Measurements from ENCODE around the gene PDZRN3.
"Not testable (repeated sequence)": the region's sequence is repeated elsewhere in the genome, so short reads cannot be mapped to it uniquely, and the experiment has no call there.

The PDZRN3 gene

GRCh38 chr3:73465926-73466325 is 158.8 kb downstream of the PDZRN3 start:
- no peak for DNase-seq (ENCODE audit: low read depth in 1 of 2, low spot score in 1 of 2)
- TF ChIP-seq, protein P1, sequence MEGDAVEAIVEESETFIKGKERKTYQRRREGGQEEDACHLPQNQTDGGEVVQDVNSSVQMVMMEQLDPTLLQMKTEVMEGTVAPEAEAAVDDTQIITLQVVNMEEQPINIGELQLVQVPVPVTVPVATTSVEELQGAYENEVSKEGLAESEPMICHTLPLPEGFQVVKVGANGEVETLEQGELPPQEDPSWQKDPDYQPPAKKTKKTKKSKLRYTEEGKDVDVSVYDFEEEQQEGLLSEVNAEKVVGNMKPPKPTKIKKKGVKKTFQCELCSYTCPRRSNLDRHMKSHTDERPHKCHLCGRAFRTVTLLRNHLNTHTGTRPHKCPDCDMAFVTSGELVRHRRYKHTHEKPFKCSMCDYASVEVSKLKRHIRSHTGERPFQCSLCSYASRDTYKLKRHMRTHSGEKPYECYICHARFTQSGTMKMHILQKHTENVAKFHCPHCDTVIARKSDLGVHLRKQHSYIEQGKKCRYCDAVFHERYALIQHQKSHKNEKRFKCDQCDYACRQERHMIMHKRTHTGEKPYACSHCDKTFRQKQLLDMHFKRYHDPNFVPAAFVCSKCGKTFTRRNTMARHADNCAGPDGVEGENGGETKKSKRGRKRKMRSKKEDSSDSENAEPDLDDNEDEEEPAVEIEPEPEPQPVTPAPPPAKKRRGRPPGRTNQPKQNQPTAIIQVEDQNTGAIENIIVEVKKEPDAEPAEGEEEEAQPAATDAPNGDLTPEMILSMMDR (IDR thresholded peaks at IDR 0.05; ENCODE audit: insufficient read depth, low read length) = no peak
- Histone ChIP-seq H3K27me3 (ENCODE audit: insufficient read depth, poor library complexity, severe bottlenecking) (no peaks in the 10 kb centered on the region), H3K27ac (replicated peaks) (no peak overlapping the region), H3K4me3 (replicated peaks; ENCODE audit: insufficient read depth, low read length) (no peak overlapping the region)

GRCh38 chr3:73464126-73464525 is 160.6 kb downstream of the PDZRN3 start:
- H3K4me3 ChIP-seq (replicated peaks; ENCODE audit: insufficient read depth, low read length); DNase-seq (ENCODE audit: low read depth in 1 of 2, low spot score in 1 of 2); H3K27ac ChIP-seq (replicated peaks); H3K27me3 ChIP-seq (ENCODE audit: insufficient read depth, poor library complexity, severe bottlenecking): not testable (repeated sequence)

GRCh38 chr3:73461547-73461946 is 163.2 kb downstream of the PDZRN3 start:
- TF ChIP-seq, protein P1 (IDR thresholded peaks at IDR 0.05; ENCODE audit: insufficient read depth, low read length) = no peak
- TF ChIP-seq REST (IDR thresholded peaks at IDR 0.05; ENCODE audit: insufficient replicate concordance, low read depth) (no peak), SPI1 (IDR thresholded peaks at IDR 0.05; ENCODE audit: borderline replicate concordance, low read depth) (no peak), GABPA (IDR thresholded peaks at IDR 0.05; ENCODE audit: low read depth) (no peak), POLR2AphosphoS5 (IDR thresholded peaks at IDR 0.05; ENCODE audit: low read depth) (no peak)
- H3K27ac ChIP-seq (replicated peaks) = no peak overlapping the region
- DNase-seq (ENCODE audit: low read depth in 1 of 2, low spot score in 1 of 2) = no peak
- H3K4me3 ChIP-seq (replicated peaks; ENCODE audit: insufficient read depth, low read length) = no peak overlapping the region
- H3K27me3 ChIP-seq (ENCODE audit: insufficient read depth, poor library complexity, severe bottlenecking) = no peaks in the 10 kb centered on the region

DNA sequence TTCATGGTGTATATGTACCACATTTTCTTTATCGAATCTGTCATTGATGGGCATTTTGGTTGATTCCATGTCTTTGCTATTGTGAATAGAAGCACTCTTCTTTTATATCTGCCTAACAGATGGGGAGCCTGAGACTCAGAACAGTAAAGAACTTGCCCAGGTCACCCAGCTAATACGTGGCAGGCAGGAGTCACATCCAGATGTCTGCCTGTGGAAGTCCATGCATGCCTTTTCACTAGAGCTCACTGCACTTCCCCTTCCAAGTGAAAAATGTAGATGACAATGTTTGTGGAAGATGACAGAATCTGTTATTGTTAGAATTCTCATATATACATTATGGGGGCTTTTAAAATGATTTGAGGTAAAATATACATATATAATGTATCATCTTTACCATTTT is 165.0 kb downstream of the PDZRN3 start:
- no peak for DNase-seq (ENCODE audit: low read depth in 1 of 2, low spot score in 1 of 2)
- TF ChIP-seq GABPA (IDR thresholded peaks at IDR 0.05; ENCODE audit: low read depth) = no peak
- TF ChIP-seq POLR2AphosphoS5 (IDR thresholded peaks at IDR 0.05; ENCODE audit: low read depth) = no peak
- no peak for TF ChIP-seq REST (IDR thresholded peaks at IDR 0.05; ENCODE audit: insufficient replicate concordance, low read depth)
- no peak for TF ChIP-seq SPI1 (IDR thresholded peaks at IDR 0.05; ENCODE audit: borderline replicate concordance, low read depth)
- TF ChIP-seq, protein P1 (IDR thresholded peaks at IDR 0.05; ENCODE audit: insufficient read depth, low read length) = no peak
- H3K27me3 ChIP-seq (ENCODE audit: insufficient read depth, poor library complexity, severe bottlenecking) = no peaks in the 10 kb centered on the region
- H3K4me3 ChIP-seq (replicated peaks; ENCODE audit: insufficient read depth, low read length) = no peak overlapping the region
- H3K27ac ChIP-seq (replicated peaks) = no peak overlapping the region
